GM18499 (cell line): Measurements from ENCODE around the gene OR51M1.

Experiments
- ATAC-seq: cut with Tn5 transposase; IDR thresholded peaks from one replicate; pipeline ENCODE4 v1.9.1; 2021; ENCODE audit warnings: moderate number of reproducible peaks; ENCODE audit not compliant: insufficient read depth, unreplicated experiment

The OR51M1 gene

DNA sequence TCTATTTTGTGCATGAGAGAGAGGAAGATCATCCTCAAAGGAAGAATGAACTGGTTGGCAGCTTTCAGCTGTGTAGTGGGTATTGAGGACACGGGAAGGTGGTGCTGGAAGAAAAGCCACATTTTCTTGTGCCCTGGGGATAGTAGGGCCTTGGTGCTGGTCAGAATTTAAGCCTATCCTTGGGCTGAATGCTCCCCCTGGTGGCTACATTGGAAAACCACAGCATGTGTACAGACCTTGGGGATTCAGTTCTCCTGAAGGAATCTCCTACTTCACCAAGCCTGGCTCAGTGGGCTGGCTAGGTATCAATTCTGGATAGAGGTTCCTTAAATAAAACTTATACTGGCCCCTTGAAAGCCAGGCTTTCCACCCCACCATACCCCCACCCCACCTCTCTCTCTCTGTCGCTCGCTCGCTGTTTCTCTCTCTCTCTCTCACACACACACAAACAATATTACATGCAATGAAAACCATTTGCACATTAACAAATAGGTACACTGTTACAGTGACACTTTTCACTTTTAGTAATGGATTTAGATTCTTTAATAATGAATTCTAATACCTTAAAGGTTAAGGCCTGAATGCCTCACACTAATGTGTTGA is 2.8 kb upstream of the OR51M1 start:
- ATAC-seq: peak; percentile 82

DNA sequence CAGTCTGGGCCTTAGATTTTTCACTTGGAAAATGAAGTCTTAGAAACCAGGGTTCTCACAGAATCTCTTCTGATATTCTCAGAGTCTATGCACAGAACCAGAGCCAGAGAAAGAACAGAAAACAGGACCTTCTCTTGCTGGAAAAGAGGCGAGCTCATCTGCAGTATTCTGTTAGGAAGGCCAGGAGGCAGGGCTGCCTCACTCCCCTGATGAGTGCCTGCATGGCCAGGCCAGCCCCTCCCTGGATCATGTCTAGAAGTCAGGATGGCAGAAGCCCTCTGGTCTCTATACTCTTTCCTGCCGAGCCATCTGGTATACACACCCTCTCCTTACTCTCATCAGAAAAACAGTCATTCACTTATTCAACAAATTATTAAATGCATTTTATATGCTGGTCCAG is 723 bp downstream of the OR51M1 start:
- ATAC-seq: no peak

DNA sequence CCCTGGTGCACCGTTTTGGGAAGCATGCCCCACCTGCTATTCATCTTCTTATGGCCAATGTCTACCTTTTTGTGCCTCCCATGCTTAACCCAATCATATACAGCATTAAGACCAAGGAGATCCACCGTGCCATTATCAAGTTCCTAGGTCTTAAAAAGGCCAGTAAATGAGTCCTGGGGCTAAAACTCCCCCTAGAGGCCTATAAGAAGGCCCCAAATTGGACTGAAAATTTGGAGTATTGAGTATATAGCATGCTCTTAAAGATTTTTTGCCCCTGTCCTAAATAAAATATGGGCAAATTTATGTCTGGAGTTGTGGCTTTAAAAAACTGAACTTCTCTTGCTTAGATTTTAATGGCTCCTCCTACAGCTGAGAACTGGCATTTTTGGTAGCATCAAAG is 6.6 kb downstream of the OR51M1 start:
- no peak for ATAC-seq

DNA sequence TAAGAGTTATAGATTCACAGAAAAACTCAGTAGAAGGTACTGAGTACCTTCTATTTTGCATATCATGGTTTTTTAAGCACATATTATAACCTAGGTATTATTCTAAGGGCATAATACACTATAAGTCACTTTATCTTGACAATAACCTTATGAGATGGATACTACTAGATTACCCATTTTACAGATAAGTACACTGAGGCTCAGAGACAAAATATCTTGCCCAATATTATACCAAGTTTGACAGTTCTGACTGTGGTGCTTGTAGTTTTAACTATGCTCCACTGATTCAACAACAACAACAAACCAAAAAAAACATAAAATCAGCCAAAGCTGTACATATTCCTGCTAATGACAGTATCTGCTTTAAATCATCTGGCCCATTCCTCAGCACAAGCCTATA is 10.5 kb downstream of the OR51M1 start:
- ATAC-seq: no peak

DNA sequence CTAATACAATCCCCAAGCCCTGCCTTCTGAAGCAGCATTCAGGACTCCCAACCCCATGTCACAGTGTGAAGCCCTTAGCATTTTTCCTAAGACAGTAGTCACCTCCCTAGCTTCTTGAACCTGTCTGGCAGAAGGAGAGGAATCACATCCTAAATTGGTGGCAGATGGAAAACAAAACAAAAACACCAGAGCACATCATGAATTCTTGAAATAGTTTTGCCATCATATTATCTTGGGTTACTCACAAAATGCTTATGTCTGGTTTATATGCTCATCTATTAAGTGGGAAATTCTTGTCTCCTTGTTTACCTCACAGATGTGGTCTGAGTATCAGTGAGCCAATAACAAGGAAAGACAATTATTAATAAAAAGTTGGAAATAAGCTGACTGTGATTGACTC is 15.3 kb downstream of the OR51M1 start:
- ATAC-seq: no peak

DNA sequence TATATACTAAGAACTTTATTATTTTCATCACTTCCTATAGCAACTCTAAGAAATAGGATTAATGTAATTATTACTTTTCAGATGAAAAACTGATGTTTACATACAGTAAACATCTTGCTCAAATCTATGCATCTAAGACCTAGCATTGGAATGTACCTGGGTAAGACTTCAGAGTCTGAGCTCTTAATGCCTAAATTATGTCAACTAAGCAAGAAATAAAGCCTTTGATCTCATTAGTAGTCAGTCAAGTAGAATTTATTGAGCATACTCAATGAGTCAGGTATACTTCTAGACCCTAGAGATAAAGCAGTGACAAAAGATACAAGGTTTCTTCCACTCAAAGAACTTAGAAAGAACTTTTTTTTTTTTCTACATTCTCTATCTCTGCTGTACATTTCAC is 21.6 kb downstream of the OR51M1 start:
- no peak for ATAC-seq

DNA sequence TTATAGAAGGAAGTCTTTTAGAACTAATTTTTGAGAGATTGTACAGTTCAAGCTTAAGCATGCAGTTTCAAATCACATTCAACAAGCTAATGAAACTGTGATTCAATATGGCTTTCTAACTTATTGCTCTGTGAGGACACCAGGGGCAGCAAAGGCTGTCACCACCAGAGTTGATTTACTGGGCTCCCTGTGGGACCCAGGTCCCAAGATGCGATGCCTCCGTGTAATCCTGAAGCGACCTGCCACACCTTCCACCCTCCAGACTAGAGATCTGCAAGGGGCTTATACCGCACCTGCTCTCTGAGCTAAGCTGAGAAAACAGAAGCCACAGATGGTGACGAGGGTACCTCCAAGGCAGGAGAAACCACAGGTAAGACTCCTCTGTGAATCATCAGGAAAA is 37.4 kb downstream of the OR51M1 start:
- ATAC-seq: no peak

DNA sequence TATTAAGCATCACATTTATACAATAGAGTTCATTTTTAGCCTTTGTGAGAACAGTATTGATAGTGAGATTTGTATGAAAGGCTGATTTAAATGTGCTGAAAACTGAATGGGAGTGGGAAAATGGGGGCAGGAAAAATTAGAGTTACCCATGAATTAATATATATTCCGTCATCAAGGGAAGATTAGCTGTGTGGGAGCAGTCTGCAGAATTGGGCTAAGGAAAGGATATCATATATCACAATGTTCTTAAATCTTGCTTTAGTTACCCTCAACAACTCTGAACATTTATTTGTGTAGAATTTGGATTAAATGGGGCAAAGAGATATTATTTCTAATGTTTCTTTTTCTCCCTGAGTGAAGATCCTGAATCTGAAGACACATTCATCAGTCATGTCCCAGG is 38.2 kb downstream of the OR51M1 start, which contains the start of gene OR51Q1:
Gene OR51Q1, plus strand, starts transcription at position 301 of the 400 bp plus-strand sequence. Its CDS starts 90 bp downstream, at position 391.
- no peak for ATAC-seq

DNA sequence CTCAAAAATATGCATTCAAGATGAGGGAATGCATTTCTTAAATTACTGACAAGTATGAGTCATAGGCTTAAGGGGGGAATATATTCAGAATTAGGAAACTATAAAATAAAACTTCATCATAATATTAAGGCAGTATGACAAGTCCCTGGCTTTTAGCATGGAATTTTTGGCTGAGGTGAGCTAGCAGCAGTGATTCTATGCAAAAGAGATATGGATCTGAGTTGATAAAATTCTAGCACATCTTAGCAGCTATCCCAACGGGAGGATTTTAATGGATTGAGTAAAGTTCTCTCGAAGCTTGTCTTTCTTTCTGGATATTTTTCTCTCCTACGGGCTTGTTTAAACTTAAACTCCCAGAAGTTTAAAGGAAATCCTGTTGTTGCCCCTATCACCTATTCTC is 39.5 kb downstream of the OR51M1 start:
- no peak for ATAC-seq

DNA sequence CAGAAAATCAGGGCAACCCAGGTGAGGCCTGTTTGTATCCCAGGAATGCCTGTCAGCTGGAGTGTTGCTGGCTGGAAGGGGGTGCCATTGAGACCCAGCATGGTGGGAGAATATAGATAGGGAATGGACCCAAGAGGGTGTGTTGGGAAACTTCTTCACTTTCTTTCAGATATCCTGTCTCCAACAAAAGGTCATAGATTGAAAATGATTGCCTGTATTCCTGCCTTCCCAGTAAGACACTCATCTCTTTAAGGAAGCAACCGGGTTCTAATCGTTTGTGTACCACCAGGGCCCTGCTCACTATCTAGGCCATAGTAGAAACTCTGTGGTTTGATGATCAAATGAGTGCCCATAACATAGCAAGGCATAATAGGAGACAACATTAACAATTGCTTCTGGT is 57.8 kb downstream of the OR51M1 start, which contains the start of gene OR51I1:
Gene OR51I1, minus strand, starts transcription at position 101 of the 400 bp plus-strand sequence. Its CDS starts 0 bp downstream, at position 101.
- ATAC-seq: no peak
